ENCODE measurements around the gene OPHN1. TPM values are rescaled to one million over a fixed set of nuclear protein-coding genes. Genes with fewer than 3 reads are reported as not detected.
"Not testable (repeated sequence)": the region's sequence is repeated elsewhere in the genome, so short reads cannot be mapped to it uniquely, and the experiment has no call there.

The OPHN1 gene
- total RNA-seq, 2 donors from 2014 or later, result 5.0 to 7.6 TPM

DNA sequence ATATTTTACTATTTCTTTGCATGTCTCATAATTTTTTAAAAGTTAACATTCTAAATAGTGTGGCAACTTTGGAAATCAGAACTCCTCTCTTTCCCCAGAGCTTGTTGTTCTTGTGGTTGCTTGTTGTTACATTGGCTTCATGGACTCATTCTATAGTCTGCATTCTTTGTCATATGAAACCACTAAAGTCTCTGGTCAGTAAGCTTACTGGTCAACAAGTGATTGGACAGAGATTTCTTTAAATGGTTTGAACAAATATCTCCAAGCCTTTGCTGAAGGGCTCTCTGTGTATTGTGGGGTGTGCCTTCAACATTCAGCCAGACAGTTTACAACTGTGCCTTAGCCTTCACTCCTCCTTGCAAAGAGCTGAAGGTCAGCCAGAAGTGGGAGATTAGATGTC lies 147.2 kb downstream of the OPHN1 start:
- ATAC-seq (peak; percentile 34), DNase-seq (no peak)
- intact Hi-C loops (cut with DNase I, micrococcal nuclease), result no loop called here

- DNase-seq (no peak), ATAC-seq (no peak)
- intact Hi-C loops (cut with DNase I, micrococcal nuclease), result no loop called here
Observed at GRCh38 chrX:68284281-68284904, 148.9 kb downstream of the OPHN1 start.

DNA sequence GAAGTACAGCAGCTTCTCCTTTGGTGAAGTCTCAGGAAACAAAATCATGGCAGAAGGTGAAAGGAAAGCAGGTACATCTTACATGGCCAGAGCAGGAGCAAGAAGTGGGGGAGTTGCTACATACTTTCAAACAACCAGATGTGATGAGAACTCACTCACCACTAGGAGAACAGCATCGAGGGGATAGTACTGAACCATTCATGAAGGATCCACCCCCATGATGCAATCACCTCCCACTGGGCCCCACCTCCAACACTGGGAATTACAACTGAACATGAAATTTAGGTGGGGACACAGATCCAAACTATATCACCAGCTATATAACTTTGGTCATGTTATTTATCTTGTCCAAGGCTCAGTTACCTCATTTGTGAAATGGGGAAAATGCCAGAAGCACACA lies 159.4 kb downstream of the OPHN1 start:
- no peak for DNase-seq
- intact Hi-C loops (cut with DNase I, micrococcal nuclease), result no loop called here
- no peak for ATAC-seq

DNA sequence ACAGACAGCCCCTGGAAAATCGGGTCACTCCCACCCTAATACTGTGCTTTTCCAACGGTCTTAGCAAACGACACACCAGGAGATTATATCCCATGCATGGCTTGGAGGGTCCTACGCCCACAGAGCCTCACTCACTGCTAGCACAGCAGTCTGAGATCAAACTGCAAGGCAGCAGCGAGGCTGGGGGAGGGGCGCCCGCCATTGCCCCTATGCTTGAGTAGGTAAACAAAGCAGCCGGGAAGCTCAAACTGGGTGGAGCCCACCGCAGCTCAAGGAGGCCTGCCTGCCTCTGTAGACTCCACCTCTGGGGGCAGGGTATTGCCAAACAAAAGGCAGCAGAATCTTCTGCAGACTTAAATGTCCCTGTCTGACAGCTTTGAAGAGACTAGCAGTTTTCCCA lies 168.5 kb downstream of the OPHN1 start:
- DNase-seq; ATAC-seq; intact Hi-C loops (cut with DNase I, micrococcal nuclease): not testable (repeated sequence)

DNA sequence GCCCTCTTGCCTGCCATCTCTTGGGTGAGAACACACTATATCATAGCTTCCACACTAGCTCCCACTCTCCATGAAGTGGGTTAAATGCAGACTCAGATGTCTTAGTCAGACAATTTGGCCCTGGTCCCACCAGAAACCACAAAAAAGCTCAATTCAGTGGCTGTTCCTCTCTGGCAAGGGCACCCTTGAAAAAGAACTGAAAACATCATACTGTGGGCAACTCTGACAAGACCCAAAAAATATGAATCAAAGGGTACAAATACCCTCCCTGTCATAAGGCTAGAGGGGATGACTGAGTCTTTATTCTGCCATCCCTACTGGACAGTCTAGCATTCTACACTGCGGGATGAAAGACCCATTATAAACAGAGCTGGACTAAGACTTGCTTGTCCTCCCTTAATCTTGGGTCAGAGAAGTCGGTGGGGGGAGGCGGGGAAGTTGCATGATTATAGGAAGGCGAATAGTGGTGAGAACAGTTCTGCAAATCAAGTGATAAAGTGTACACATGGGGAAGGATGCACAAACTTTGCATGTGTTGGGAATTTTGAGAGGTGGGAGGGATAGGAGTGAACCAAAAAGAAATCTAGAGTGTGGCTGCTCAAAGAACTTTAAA lies 172.1 kb downstream of the OPHN1 start:
- DNase-seq, result no peak
- no peak for ATAC-seq
- intact Hi-C loops (cut with DNase I, micrococcal nuclease), result no loop called here

DNA sequence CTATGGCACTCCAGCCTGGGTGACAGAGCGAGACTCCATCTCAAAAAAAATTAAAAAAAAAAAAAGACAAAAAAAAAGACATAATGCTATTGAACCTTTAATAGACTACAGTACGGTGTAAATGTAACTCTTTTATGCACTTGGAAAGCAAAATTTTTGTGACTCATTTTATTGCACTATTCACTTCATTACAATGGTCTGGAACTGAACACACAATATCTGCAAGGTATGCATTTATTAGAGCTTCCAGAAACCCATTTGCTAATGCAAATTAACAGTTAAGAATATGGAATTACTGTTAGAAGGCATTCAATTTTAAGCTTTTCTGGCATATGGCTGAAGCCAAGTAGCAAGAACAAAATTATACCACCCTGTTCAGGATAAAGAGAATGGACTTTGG lies 176.3 kb downstream of the OPHN1 start:
- ATAC-seq, result peak; percentile 24
- intact Hi-C loops (cut with DNase I, micrococcal nuclease), result no loop called here

DNA sequence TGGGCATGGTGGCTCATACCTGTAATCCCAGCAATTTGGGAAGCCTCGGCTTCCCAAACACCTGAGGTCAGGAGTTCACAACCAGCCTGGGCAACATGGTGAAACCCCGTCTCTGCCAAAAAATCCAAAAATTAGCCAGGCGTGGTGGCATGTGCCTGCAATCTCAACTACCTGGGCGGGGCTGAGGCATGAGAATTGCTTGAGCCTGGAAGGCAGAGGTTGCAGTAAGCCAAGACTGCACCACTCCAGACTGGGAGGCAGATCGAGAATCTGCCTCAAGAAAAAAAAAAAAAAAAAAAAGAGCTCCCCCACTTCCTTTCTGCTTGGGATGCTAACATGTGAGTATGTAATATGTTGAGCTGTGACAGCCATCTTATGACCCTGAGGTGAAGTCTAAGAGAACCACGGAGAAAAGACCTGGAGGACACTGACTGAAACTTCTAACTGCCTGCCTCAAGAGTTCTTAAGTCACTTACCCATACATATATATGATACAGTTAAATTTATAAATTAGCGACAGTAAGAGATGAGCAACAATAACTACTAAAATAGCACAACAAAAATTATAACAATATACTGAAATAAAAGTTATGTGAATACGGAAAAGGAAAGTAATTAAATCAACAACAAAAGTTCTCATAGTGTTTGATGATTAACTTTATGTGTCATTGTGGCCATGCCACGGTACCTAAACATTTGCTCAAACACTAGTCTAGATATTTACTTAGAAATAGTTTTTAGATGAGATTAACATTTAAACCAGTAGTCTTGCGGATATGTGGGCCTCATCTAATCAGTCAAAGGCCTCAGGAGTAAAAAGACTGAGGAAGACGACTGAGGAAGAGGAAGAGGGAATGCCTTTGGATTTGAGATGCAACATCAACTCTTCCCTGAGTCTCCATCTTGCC lies 178.3 kb downstream of the OPHN1 start:
- DNase-seq (no peak), ATAC-seq (peak; percentile 68)
- intact Hi-C loops (cut with DNase I, micrococcal nuclease), result no loop called here

More for the DNA sequence above, 176.3 kb downstream of the OPHN1 start:
- DNase-seq, result no peak

- DNase-seq (no peak), ATAC-seq (no peak)
- intact Hi-C loops (cut with DNase I, micrococcal nuclease), result no loop called here
Observed at GRCh38 chrX:68252664-68253063, 180.6 kb downstream of the OPHN1 start.

DNA sequence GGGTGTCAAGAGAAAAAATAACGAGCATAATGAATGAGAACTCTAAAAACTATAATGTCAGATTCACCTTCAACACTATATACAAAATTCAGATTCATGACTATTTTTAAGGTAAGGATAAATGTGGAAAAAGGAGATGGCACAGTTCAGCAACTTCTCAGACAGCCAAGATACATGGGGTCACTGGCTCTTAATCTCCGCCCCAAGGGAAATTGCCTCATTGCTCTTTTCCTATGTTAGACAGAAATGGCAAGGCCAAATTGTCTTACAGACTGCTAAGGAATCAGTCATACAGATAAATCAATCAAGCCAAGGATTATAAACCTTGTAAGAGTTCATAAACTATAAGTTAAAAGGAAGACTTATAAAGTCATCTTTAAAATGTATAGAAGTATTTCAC lies 183.4 kb downstream of the OPHN1 start:
- no peak for ATAC-seq
- intact Hi-C loops (cut with DNase I, micrococcal nuclease), result no loop called here
- DNase-seq, result no peak

- intact Hi-C loops (cut with DNase I, micrococcal nuclease), result no loop called here
- no peak for ATAC-seq
- no peak for DNase-seq
Observed at GRCh38 chrX:68249401-68249831, 183.9 kb downstream of the OPHN1 start.

DNA sequence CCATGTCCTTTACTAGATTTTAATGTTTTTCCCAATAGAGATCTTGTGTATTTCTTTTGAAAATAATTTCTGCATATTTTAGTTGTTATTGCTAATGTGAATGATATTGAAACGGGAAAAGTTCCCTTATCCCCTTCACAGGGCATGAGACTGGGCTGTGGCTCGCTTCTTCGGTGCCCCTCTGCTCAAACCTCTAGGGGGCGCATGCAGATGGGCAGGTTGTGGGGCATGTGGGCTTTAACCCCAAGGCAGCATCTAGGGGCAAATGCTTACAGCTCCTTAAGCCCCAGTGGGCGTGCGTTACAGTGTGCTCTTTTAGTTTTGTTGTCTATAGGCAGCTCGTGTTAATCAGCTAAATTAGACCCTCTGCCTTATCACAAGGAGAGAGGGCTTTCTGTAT lies 194.7 kb downstream of the OPHN1 start:
- intact Hi-C loops (cut with DNase I, micrococcal nuclease), result no loop called here
- no peak for ATAC-seq
- no peak for DNase-seq

GRCh38 chrX:68234171-68234910 lies 199.0 kb downstream of the OPHN1 start:
- intact Hi-C loops (cut with DNase I, micrococcal nuclease), result no loop called here
- ATAC-seq (no peak), DNase-seq (no peak)

- ATAC-seq (no peak), DNase-seq (no peak)
- intact Hi-C loops (cut with DNase I, micrococcal nuclease), result no loop called here
Observed at GRCh38 chrX:68232206-68232605, 201.1 kb downstream of the OPHN1 start.

DNA sequence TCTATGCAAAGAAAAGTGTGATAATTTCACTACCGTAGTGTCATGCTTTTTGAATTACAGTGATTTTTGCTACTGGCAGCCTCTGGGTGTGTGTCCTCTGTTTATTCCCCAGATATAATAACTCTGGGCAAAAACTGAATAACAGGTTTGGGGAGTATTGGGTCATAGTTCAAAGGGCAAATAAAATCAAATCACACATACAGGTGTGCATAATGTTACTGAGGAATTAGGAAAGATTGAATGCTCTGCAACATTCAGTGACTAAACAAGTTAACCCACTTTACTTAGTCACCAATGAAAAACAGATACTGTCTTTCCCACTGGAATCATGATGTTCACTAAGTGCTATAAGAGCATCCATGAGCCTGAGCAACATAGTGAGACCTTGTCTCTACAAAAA lies 224.3 kb downstream of the OPHN1 start:
- ATAC-seq (peak; percentile 48), DNase-seq (no peak)
- intact Hi-C loops (cut with DNase I, micrococcal nuclease), result no loop called here

- DNase-seq (no peak), ATAC-seq (no peak)
- intact Hi-C loops (cut with DNase I, micrococcal nuclease), result no loop called here
Observed at GRCh38 chrX:68204521-68205038, 228.7 kb downstream of the OPHN1 start.

DNA sequence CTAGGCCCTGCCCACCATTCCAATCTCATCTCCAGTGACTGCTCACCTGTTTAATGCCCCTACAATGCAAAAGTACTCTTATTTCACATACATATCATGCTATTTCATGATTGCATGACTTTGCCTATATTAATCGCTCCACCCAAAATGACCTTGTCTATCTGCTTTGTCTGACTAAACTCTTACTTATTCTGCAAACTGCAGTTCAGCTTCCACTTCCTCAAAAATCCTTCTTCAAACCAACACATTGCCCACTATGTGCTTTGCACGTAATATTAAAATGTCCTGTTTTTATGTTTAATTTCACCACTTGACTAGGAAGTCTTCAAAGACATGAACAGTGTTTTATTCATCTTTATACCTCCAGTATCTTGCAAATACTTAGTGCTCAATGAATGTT lies 229.6 kb downstream of the OPHN1 start:
- intact Hi-C loops (cut with DNase I, micrococcal nuclease), result no loop called here
- no peak for DNase-seq
- ATAC-seq, result no peak

DNA sequence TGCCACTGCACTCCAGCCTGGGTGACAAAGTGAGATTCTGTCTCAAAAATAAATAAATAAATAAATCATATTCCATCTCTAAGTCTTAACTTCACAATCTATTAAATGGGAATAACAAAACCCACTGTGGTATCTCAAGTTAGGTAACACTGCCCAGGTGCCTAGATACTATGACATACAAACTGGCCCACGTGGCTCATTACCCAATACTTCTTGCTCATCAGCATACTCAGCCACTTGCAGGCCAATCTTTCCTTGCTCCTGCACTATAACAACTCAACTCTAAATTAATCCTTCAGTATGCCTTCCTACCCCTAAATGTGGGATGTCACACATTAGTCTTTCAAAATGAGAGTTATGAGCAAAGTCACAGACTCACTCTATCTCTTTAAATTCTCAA lies 230.1 kb downstream of the OPHN1 start:
- ATAC-seq (no peak), DNase-seq (no peak)
- intact Hi-C loops (cut with DNase I, micrococcal nuclease), result no loop called here

GRCh38 chrX:68199062-68199848 lies 234.0 kb downstream of the OPHN1 start:
- intact Hi-C loops (cut with DNase I, micrococcal nuclease), result loop anchor here in 1 of 2 donors (5.0 kb wide), 1 partner anchor 263 kb away; no protein-coding TSS in a partner anchor
- no peak for DNase-seq
- no peak for ATAC-seq
